GM19463 (cell line): ENCODE measurements around the gene MAD1L1.

Experiments used
- ATAC-seq: cut with Tn5 transposase; IDR thresholded peaks from one replicate; pipeline ENCODE4 v1.9.1; 2021; ENCODE audit warnings: mild to moderate bottlenecking, moderate library complexity; ENCODE audit not compliant: unreplicated experiment

Gene MAD1L1

DNA sequence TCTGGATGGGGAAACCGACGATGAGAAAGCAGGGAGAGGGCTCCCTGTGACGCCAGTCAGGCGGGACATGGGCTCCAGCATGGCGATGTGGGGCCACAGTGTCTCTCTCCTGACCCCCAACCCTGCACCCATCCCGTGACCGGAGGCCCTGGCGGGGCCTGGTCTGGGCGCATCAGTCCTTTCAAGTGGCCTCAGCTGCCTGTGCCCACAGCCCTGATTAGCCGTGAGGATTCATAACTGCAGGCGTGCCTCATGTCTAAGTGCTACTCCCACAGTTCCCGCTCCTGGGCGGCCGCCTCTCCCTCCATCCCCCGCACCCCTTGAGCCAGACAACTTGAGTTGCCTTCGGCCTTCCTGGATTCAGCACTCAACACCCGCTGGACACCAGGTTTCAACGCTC is 321.9 kb downstream of the MAD1L1 start:
- no peak for ATAC-seq

DNA sequence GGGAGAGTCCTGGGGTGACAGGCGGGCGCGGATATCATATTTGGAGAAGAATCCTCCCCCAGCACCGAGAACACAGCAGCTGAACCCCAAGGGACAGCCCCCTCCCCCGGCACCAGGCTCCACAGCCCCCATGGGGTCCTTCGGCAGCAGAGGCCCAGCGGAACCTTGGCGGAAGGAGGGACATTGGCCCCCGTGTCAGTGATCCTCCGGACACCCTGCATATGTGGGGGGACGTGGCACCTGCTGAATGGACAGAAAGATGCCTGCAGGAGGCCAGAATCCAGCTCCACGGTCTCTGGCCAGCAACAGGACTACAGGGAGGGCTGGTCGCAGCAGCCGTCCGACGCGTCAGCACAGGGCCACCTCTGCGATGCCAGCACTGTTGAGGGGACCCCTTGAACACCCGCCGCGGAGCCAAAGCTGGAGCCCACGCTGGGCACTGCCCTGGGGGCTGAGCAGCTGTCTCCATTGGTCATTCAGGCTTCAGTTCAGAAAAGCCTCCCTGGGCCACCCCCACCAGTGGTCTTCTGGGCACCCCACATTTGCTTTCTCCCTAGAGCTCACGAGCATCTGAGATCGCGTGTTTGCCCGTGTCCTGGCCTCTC is 322.6 kb downstream of the MAD1L1 start:
- ATAC-seq = no peak

DNA sequence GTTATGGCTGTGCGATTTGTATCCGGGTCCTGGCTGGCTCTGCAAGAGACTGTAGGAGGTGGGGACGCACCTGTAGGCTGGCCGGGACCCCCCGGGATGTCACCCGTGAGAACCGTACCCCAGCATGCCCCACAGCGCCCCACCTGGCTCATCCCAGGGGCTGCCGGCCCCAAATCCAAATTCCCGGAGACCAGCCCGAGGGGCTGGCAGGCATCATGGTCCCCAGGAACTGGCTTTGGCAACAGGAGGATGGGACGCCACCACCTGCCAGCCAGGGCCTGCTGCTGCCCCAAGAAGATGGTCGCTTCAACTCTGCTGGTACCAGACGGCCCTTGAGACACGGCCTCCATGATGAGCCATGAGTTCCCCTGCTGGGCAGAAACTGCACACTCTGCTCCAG is 323.3 kb downstream of the MAD1L1 start:
- ATAC-seq = no peak

DNA sequence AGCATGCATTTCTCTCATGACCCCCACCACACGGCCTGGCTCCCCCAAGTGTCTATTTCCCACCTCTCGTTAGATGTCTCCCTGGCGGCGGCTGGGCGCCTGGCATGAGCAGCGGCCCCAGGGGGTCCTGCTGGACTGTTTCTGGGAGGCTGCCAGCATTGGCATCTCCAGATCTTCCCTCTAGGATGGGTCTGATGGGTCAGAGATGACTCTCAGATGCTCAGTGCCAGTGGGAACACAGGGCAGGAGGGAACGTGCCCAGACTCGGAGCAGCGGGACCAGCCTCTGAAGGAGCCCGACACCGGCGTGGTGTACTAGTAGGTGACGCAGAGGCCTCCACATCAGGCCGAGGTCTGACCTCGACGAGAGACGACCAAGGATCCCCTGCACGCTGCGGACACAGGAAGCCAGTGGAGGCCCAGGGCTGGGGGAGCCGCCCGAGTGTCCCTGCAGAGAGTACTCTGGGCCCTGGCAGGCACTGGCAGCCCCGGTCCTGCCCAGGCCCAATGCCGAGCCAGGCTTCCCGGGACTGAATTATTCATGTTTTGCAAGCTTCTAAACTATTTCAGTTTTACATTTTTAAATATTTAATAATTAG is 323.8 kb downstream of the MAD1L1 start:
- ATAC-seq = no peak

DNA sequence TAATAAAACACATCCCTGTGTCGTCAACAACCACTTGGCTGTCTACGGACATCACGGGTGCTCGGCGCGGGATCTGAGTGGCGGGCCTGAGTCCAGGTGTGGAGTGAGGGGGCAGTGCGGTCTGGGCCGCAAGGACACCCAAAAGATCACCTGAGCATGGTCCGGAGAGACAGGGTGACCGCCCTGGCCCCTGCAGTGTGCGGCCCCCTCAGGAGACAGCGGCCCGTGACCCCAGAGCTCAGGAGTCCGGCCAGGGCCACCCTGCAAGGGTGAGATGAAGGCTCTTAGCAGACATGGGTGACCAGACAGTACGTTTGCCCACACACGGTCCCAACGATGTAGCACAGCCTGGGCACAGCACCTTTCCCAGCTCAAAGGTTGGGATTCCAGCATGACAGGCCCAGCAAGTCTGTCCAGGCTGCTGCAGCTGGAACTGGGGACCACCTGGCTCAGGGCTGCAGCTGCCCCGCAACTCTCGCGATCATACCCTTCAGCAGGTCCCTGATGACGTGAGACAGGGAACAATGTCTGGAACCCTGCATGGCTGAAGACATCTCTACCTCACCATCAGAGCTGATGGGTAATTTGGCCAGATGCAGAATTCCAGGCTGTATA is 324.9 kb downstream of the MAD1L1 start:
- no peak for ATAC-seq

DNA sequence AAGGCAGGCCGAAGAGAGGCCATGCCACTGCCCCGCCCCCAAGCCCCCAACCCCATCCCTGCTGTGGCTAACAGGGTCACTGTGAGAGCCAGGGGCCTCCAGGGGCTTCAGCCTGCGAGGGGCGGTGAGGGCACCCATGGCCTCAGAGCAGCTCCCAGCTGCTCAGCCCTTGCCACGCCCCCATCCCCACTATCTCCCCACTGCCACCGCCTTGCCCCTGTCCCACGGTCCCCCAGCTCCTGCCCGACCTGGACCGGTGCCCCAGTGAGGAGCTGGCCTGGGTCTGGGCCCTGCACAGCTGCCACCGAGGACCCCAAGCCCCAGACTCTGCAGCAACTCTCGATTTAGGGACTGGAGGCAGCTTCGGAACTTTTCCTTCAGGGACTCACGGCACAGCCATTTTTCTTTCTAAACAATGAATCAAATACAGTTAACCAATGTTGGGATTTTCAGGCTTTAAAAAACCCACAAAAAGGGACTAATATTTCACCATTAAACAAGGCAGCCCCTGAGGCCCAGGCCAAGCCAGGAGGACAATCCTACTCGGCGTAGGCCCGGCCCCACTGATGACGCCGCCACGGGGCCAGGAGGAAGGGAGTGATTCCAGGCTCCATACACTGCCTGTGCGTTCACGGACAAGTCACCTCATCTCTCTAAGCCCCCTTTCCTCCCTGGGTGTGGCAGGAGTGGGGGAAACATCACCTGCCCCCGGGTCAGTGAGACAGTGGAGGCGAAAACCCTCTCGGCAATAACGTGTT is 325.6 kb downstream of the MAD1L1 start:
- ATAC-seq = no peak

DNA sequence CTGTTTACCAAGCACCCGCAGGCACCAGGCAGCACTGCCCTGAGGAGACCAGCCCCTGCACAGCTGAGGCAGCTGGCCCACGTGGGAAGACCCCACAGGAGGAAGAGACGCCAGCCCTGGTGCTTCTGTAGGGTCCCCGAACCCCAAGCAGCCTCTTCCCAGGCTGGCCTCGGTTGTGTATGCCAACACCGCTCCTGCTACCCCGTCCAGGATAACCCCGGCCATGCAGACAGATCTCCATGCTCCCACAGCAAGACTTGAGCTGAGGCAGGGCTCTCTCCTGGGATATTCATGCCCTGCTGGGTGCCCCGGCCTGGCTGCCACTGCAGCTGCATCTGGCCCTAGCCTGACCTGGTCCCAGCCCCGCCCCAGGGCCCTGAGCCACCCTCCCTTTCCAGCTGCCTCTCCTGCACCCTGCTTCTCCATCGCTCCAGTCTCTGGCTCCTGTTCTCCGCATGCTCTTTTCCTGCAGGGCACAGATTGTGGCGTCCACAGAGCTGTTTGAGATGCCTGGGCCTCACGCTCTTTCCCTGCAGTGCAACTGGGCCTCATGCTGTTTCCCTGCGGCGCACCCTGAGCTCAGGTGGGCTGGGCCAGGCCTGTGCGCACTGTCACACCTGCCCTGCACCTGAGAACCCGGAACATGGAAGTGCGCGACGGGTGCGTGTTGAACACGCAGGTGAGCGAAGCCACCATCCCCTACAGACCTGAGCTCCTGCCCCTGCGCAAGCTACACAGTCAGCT is 326.5 kb downstream of the MAD1L1 start:
- ATAC-seq = no peak

DNA sequence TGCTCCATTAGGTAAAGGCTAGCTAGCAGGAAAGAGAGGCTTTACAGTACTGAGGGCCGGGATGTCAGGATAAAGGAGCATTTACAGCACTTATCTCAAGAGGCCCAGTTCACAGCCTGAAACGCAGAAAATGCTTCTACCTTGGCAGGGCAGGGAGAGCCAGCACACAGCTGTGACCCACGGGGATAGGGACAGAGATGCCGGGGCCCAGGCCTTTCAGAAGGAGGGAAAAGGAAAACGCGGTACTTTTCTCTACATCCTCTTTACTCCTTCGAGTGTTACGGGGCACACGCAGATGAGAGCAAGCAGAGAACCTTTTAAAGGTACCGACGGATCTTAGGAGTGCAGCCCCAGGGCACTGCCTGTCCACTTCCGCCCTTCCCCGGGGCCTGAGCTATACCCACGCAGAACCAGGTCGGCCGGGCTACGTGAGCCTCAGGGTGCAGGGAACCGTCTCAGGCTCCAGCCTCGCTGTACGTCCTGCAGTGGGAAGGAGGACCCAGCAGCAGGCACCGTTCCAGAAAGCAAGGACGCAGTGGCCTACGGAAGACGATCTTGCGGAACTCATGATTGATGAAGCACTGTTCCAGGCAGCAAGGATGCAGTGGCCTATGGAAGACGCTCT is 330.4 kb downstream of the MAD1L1 start:
- ATAC-seq = no peak

DNA sequence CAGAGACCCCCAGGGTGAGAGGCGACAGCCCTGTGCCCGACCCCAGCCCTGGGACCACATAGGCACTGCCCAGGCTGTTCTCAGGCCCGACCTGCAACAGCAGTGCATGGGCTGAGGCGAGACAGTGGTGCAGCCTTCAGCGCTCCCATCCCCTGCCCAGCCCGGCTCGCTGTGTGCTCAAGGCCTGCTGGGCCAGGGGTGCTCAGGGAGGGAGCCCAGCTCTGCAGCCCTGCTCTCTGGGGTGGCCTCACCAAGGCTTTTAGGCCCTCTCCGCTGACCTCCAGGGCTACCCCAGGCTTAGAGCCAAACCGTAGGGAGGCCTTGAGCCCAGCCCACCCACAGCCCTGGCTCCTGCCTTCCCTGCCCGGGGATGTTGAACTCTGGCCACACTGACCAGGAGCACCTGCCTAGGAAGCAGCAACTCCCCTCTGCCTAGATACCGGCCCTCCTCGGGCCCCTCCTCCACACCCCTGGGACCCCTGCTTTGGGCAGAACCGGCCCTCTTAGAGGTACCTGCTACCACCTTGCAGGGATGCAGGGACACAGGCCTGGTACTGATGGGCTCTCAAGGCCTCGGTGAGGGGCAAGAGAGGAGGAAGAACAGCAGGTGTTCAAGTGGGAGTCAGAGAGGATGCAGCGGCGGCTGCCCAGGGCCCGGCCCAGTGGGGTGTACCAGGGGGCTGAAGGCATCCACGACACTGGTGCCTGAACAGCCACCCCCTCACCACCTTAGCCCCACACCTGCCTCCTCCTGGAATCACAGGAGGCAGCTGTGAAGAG is 331.1 kb downstream of the MAD1L1 start:
- ATAC-seq = no peak

DNA sequence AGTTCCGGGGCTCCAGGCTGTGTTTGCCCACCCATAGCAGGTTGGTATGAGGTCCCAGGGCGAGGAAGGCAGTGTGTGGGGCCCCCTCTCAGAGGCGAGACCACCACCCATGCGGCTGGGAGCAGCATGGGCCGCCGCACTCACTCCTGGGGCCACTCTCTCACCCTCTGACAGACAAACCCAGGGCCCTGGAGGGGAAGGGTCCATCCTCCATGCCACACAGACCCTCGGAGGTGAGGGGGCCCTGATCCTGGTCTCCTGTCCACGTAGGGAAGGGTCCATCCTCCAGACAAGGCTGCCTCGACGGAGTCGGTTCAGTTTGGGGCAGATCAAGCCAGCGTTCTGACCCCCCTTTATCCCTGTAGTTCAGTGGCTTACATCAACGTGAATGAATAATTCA is 331.9 kb downstream of the MAD1L1 start:
- no peak for ATAC-seq

DNA sequence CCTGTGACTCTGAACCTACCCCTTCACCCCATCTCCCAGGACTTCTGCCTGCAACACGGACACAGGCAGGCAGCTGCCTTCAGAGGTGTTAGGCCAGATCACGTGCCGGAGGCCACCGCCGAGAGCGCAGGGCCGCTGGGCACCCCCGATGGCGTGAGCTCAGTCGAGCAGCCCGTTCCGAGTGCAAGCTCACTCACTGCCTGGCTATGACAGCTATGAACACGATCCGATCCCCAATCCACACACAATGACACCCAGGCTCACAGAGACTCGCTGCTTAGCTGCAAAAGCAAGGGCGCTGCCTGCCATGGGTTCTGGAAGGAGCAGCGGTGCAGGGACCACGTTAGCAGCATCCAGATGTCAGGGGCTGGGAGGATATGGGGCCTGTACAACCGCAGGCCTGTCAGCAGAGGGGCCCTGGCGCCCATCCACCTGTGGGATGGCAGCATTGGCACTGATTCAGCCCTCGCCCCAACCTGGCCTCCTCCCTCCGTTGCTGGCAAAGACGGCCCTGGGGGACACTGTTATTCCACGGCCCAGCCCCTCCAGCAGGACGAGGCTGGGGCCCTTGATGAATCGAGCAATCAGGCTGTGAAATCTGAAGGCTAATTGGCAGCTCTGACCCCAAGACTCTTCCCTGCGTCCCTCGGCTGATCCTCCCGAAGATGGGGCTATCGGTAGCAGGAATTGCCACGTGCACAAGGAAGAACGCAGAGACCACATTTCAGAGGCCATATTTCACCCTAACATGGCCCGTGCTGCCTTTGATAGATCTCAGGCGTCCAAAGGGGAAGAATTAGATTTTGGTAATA is 332.6 kb downstream of the MAD1L1 start:
- ATAC-seq = no peak

DNA sequence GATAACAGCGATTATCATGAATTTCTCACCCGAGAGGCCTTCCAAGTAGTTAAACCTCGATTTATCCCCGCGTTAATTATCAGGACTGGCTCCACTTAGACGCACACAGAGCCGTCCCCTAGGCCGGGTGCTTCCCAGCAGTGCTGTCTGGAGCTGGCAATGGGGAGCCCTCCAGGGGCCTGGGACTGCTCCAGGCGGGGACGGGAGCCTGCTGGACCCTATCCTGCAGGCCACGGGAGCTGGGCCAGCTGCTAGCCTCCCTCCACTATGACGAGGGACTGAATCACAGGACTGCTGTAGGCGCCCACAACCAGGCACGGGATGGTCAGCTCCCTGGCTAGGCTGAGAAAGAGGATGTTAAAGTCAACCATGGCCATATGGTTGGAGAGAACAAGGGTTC is 333.5 kb downstream of the MAD1L1 start:
- no peak for ATAC-seq

DNA sequence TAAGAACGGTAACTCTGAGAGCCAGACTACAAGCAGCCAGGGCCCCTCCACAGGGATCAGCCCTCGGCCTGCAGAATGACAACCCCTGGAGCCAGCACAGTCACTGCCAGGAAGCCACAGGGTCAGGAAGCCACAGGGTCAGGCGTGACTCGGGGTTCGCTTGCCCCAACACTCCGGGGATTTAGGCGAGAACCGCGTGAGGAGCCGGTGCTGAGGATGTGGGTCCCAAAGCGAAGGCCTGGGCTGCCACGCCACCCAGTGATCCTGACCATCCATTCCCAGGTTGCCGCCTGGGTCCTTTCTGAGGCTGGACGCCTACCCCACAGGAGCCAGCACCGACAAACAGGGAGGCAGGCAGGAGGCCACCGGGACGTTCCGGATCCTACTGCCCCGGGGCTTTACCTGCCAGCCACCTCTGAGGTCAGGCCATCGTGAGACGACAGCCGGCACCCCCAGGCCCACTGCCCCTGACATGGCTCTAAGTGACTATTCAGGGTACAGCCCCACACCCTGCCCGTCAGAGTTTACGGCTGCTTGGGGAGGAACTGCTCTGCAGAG is 334.0 kb downstream of the MAD1L1 start:
- ATAC-seq = no peak

DNA sequence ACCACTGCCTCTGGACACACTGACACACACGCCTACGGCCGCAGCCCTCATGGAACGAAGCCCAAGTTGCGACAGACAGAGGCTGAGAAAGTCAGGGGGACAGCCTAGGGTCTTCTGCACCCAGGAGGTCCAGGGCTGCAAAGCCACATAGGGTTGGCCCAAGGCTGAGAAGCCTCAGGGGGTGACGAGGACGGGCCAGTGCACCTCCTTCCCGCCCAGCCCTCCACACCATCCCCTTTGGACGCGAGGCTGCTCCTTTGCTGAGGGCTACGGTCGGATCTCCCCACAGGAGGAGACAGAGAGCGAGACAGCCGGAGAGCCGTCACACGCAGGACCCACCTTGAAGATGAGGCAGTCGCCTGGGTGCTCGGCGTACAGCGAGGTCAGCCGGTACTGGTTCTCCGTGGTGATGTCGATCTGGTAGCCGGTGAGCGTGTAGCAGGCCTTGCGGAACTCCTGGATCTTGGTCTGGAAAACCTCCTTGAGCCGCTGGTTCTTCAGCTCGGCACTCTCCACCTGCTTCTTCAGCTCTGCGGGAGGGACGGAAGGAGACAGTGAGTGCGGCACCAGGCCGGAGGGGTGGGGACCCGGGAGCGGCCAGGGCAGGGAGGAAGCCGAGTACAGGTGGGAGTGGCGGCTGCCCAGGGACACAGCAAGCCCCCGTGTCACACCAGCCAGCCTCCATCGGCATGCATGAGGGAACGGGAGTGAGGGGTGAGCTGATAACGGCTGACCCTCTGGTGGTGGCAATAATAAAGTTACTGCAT is 334.7 kb downstream of the MAD1L1 start:
- ATAC-seq = no peak

DNA sequence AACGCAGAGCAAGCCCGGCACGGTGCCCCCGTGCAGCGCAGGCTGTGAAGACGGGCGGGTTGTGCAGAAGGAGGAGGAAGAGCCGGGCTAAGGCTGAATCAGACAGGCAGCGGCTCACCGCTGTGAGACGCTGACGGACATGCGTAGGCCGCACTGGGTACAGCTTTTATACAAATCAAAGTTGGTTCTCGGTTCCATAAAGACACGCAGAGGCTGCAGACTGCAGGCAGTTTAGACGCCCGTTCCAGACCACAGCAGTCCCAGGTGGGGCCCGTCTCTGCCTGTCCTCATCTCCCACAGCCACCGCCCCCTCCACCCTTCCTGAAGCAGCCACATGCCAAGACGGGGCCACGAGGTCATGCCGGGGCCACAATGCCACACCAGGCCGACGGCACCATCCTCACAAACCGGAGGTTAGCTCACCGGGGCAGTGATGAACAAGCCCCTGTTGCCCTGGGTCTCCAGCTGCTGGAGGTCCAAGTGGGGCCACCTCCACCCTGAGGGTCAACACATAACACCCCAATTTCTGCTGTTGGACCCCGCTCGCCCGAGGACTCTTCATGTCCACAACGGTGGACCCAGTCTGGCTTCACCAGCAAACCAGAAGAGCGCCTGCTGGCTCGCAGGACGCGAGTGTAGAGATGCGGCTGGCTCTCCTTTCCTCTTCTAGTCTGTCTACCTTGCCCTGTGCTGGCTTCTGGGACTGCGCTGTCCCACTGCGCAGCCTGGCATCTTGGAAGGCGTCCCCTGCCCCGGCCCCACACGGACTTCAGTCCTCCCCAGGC is 335.5 kb downstream of the MAD1L1 start:
- ATAC-seq = no peak

DNA sequence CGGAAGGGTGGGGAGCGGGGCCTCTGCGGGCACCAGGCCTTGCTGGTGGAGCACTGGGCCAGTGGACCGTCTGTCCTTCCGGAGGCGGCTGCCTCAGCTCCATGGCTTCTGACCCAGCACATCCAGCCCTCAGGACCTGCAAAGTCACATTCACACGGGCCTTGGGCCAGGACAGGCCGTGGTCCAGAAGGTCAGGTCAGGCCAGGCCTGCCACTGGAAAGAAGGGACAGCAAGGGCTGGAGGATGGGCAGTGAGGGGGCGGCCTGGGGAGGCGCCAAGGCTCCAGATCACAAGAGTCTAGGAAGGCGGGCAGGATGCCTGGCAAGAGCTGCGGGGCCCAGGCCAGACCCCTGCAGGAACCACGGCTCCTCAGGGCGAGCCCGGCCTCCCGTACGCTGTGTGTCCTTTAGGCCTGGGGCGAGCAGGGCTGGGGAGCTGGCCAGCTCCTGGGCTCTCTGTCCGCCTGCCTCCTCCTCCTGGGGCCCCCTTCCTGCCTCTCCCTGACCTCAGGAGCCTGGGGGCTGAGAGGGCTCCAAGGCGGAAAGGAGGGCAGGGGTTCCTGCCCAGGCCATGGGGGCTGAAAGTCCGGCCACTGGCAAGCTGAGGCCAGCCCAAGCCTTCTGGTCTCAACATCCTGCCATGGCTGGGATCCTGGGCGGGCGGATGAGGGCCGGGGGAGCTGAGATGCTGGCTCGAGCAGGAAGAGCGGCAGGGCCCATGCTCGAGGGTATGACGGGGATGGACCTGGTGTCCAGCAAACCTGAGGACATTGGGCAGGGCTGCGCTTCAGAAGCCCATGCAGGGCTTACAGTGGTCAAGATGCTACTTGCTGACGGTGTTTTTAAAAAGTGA is 336.9 kb downstream of the MAD1L1 start:
- no peak for ATAC-seq
